Globus pallidus (tissue), 1 donor: ENCODE data around the gene GZMH.
"Not testable (repeated sequence)": the region's sequence is repeated elsewhere in the genome, so short reads cannot be mapped to it uniquely, and the experiment has no call there.

Source experiments
- DNase-seq: peaks from one replicate; pipeline ENCODE4 v3.0.0-alpha.2; 2015; ENCODE audit warnings: low spot score

Gene GZMH

DNA sequence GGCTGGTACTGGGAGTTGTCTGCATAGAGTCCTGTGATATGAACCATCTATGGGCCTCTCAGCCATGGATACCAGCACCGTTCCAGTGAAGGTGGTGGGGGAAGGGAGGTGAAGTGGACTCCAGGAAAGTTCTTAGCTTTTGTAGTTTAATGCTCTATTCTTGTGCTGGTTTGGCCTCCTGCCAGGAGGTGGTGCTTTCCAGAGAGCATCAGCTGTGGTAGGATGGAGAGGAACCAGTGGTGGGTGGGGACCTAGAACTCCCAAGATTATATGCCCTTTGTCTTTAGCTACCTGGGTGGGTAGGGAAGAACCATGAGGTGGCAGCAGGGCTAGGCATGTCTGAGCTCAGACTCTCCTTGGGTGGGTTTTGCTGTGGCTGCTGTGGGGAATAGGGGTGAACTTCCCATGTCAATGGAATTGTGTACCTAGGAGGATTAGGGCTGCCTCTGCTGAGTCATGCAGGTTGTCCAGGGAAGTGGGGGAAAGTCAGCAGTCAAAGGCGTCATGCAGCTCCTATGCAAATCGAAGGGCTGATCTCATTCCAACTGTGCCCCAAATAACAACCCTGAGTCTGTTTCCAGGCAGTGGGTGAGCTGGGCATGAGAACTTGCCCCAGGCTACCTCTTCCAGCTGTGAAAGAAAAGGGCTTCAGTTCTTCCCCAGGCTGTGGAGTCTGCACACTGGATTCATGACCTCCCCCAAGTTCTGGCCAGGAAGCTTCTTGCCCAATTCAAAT, 14.2 kb downstream of the GZMH start:
- DNase-seq = no peak

DNA sequence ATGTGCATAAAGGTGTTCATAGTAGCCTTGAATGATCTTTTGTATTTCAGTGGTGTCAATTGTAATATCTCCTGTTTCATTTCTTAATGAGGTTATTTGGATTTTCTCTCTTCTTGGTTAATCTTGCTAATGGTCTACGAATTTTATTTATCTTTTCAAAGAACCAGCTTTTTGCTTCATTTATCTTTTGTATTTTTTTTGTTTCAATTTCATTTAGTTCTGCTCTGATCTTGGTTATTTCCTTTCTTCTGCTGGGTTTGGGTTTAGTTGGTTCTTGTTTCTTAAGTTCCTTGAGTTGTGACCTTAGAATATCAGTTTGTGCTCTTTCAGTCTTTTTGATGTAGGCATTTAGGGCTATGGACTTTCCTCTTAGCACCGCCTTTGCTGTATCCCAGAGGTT, 18.5 kb downstream of the GZMH start:
- not testable (repeated sequence) for DNase-seq

DNA sequence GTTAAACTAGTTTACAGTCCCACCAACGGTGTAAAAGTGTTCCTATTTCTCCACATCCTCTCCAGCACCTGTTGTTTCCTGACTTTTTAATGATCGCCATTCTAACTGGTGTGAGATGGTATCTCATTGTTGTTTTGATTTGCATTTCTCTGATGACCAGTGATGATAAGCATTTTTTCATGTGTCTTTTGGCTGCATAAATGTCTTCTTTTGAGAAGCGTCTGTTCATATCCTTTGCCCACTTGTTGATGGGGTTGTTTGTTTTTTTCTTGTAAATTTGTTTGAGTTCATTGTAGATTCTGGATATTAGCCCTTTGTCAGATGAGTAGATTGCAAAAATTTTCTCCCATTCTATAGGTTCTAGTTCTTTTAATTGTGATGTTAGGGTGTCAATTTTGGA, 25.1 kb downstream of the GZMH start:
- not testable (repeated sequence) for DNase-seq

DNA sequence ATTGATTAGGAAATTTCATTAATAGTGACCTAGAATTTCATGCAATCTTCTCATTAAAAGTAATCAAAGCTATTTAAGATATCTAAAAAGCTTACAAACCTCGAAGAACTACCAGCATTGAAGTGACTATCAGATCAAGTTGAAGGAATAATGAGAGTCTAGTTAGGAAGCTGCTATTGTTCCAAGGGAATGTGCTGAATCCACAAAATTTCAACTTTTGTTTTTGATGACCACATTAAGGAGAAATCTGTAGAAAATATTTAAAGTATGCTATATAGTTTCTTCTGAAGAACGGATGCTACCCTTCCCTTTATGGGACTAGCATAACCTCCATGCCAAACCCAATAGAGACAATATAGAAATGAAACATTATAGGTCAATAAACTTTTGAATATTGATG, 30.9 kb downstream of the GZMH start:
- DNase-seq = no peak

DNA sequence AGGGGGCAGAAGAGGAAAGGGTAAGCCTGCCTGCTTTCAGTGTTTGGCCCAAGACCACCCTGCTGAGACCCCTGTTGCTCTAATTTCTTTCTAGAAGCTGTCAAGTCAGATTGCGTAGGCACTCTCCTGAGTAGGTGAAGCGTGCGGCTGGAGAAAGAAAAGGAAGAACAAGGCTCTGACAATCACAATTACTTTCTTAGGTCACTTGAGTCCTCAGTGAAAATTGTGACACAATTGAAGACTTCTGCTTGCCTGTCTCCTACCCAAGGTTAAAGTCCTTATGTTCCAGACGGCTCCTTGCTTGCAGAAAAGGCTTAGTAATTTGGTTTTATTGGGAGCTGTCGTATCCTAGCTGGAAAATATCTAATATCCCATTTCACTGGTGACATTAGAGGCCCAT, 32.7 kb downstream of the GZMH start:
- DNase-seq = no peak

DNA sequence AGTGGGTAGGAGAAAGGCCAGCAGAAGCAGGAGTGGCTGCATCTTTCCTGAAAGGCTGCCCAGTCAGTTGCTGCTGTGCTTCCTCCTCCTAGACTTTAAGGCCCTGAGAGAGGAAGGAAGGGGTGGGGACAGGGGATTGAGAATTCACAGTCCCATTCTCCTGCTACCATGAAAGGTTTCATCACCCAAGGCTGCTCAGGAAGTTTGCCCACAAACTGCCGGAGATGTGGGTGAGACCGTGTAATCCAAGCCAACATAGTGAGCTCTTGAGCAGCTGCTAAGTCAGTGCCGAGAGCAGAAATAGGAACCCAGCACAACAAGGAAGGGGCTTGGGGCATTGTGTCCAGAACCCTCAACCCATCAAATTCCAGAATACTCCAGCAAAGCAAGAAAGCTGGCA, 33.3 kb downstream of the GZMH start, which contains the start of gene CTSG:
CTSG (minus strand) TSS at position 69 of the 400 bp plus-strand sequence; CDS start at position 42, 27 bp downstream.
- no peak for DNase-seq

DNA sequence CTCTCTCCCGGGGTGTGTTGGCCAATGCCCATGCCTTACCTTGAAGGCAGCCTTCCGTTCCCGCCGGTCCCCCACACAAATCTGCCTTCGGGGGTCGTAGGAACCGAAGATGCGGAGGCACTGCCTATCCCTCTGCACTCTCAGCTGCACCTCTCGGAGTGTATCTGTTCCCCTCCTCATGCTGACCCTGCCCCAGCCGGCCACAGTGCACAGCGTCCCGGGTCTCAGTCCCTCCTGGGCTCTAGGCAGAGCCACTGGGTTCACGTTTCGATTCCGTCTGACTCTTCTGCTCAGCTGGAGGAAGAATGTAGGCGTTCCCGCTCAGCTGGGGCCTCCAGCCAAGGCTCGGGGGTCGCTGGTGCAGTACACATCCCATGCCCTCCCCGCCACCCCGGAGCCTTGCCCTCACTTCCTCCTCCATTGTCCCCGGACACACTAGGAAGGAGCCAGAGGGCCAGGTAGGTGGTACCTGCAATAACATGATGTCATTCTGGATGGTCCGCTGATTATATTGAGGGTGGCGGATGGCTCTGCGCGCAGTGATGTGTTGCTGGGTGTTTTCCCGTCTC, 35.2 kb downstream of the GZMH start:
- DNase-seq = no peak

DNA sequence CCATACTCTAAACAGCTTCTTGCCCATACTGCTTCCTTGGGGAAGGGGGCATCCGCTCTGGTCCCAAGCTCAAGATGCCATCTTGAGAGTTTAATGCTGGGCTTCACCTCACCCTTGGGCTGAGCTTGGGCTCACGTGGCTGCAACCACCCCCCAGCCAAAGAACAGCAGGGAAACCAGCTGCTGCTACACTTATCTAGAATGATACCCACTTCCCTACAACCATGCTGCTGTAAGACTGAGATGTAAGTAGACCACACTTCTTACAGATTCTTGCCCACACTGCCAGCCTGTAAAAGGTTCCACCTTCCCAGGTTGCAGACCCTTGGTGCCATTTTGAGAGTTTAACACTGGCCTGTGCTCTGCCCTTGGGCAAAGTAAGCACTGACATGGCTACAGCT, 43.2 kb downstream of the GZMH start:
- DNase-seq = no peak

DNA sequence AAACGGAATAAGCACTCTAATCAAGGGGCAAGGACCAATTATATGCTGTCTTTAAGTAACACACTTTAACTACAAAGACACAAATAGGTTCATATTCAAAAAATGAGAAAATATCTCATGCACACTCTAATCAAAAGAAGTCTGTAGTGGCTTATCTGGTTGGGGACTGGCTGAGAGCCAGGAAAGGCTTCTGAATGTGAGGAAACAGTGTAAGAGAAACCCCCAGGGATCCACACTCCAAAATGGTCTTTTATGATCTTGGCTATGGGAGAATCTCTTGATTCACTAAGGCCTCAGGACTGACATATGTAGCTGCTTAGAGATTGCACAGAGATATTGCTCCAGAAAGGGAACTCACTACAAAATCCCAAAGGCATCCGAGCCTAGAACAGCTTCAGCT, 43.7 kb downstream of the GZMH start:
- DNase-seq = no peak

DNA sequence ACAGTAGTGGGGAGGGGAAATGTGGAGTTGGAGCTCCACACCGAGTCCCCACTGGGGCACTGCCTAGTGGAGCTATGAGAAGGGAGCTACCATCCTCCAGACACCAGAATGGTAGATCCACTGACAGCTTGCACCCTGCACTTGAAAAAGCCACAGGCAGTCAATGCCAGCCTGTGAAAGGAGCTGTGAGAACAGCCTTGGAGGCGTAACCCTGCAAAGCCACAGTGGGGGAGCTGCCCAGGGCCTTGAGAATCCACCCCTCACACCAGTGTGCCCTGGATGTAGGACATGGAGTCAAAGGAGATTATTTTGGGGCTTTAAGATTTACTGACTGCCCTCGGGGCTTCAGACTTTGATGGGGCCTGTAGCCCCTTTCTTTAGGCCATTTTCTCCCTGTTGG, 46.0 kb downstream of the GZMH start:
- no peak for DNase-seq

DNA sequence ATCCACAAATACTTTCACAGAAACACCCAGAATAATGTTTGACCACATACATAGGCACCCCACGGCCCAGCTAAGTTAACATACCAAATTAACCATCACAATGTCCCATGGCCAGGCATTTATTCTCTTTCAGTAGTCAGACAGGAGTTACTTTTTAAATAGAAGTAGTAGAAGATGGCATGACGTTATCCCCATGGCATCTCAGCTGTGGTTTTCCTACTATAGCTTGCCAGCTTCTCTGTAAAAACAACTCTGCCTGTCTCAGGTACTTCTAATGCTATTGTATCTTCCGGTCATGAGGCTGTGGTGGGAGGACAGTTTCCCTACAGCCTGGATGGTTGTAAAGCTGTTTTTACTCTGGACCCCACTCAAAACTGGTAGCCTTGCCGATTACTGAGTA, 52.7 kb downstream of the GZMH start:
- no peak for DNase-seq
